ENCODE measurements around the gene HS3ST1.

The HS3ST1 gene

DNA sequence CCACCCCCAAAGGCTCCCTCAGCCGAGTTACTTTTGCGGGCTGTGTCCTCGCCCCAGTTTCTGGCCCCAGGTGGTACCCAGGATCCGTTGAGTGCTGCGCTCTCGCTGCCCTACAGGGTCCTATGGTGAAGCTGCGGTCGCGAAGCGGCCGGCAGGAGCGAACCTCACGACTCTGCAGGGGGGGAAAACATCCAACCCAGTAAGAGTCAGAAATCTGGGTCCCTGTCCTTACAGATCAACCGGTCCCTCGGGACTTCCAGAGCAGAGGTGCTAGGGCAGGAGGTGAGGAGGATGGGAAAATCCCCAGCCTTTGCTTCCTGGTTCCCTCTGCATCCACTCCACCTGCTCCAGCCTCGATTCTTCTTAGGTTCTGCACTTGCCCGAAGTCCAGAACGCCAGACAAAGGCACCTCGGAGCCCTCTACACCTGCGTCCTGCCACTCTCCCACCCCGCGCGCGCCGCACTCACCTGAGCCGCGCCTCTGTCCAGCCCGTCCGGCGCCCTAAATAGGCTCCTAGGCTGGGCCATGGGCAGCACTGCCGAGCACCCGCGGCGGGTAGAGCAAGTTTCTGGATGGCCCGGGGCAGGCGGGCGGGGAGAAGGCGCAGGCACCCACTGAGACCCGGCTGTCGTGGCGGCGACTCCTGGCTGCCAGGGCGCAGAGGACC lies at the start of gene HS3ST1:
TSS of gene HS3ST1 (minus strand) at position 664 of the 668 bp plus-strand sequence. CDS start 28,889 bp downstream, outside the sequence.
- DNase-seq: peak in 1 of 2 experiments; percentile 11

DNA sequence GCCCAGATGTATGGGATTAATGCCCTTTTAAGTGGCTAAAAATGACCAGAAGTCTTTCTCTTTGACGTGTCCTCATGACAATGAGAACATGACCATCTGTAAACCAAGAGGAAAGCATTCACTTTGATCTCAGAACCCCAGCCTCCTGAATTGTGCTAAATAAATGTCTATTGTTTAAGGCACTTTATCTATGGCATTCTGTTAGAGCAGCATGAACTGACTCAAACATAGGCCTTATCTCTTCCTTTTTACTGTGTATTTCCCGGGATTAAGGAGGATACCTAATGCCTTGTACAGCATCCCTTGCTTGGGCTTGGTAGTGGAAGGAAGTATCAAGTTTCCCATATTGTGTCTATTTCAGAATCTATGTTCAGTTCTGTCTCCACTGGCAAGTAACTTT lies 47.2 kb upstream of the HS3ST1 start:
- no peak for DNase-seq

DNA sequence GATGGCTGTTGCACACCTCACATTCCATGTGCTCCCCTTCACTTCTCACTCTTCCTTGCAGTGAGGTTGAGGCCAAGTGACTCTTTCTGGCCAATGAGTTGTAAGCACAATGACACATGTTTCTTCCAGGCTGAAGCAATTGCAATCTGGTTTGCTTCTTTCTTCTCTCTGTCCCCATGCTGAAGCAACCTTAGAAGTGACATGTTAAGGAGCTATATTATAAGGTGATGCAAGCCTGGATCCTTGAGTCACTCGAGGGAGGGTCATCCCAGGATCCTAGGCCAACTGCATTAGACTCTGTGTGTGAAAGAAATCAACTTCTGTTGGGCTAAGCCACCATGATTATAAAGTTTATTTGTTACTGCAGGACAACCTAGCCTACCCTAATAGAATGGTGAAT lies 45.5 kb upstream of the HS3ST1 start:
- no peak for DNase-seq

DNA sequence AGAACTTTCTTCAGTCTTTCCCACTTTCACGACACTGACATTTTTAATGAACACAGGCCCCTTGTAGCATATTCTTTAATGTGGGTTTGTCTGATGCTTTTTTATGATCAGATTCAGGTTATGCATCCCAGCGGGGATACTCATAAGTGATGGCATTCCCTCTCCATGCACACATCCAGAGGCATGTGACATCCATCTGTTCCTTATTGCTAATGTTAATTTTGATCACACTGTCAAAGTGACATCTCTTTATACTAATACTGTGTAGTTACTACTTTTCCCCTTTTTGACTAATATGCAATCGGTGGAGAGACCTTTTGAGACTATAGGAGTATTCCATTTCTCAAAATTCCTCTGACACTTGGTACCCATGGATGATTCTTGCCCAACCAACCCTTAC lies 43.8 kb upstream of the HS3ST1 start:
- no peak for DNase-seq

DNA sequence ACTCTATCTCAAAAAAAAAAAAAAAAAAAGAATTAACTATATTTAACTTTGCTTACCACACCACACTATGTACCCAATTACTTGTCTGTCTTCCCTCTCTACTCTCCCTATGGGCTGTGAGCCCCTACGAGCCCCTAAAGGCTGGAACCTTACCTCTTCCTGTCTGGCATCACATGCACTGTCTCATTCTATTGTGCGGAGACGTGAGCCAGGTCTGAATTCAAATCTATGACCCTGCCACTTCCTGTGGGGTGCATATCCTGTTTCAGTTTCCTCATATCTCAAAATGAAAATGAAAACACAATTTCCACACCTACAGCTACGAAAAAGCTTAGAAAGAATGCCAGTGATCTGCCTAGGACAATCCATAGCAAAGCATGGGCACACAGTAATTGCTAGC lies 42.9 kb upstream of the HS3ST1 start:
- peak; percentile 22 to 69 for DNase-seq

DNA sequence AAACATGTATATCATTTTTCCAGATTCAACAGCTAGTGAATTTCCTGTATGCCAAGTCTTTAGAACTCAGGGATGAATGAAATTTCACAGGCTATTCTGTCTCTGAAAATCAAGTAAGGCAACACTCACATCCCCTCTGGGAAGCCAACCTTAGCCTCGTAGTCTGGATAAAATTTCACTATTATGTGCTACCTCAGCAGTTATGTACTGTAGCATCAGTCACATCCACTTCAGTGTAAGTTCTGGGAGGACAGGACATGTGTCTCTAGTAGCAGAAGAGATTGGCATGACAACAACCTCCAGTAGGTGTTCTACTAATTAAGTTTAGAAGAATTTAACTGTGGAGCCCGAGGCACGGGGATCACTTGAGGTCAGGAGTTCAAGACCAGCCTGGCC lies 42.4 kb upstream of the HS3ST1 start:
- no peak for DNase-seq

DNA sequence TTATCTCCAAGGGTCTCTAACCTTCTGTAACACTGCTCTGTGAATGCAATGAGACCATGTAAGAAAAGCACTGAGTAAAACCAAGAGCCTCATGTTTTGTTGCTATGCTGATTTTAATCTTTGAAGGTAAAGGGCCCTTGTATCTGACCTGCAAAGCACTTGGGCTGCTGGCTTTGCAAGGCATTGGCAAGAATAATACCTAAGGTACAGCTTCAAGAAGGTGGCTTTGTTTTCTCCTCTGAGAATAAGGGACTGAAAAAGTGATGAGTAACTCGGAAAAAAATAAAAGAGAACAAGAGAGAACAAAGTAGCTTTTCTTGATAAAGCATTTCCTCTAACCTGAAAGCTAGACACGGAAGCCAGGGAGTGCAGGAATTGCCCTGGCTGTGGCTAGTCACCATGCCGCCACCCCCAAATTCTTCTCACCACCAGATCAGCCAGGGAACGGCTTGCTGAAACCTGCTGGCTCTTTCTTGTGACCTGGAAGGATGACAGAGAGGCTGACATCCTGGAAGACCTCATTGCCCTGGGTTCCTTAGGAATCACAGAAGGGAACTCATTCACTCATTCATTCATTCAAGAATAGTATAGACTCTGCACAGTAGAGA lies 41.8 kb upstream of the HS3ST1 start:
- DNase-seq: peak; percentile 7 to 50

DNA sequence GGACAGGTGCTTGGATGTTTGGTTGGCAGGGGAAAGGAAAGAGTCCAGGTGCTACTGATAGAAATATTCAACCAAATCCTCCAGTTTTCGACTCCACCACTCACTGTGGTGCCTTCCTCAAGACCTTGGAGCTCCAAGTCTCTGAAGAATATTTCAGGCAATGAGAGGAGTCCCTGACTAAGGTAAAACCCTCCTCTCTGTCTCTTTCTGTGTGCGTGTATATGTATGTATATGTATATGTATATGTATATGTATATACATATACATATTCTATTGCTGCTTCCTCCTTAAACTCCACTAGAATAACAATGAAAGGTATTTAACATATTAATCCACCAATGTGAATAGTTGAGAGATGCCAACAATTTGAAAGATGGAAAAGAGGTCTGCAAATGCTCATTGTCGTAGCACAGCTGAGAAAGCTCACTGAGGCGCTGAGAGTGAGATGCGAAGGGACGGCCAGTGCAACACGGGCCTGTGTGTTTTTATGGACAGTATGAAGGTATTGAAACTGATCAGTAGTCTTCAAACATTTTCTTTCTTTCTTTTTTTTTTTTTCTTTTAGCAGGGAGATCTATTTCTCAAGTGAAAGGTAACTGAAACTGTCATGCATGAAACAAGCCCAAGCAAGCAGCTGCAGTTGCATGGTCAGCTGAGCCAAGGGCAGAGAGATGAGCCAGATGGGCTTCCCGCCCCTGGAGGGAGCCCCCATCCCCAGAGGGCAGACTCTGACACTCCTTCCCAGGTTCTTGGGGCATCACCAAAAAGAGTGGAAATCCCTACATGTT lies 41.1 kb upstream of the HS3ST1 start:
- no peak for DNase-seq

DNA sequence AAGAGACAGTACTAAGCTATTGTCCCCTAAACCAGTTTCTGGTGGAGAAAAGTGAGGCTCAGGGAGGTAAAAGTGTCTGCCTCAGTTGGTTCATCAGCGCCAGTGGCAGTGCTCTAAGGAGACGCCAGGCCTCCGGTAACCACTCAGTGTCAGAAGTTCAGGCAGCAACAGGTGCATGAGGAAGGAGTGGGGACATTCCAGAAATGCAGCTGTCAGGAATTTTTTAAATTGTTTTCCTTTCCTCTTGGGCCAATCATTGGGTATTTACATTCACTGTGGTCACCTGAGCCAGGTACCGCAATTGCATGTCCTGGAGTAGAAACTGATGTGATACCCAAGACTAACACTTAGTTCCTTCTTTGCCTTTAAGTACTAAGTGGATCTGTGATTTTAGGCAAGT lies 40.2 kb upstream of the HS3ST1 start:
- no peak for DNase-seq

DNA sequence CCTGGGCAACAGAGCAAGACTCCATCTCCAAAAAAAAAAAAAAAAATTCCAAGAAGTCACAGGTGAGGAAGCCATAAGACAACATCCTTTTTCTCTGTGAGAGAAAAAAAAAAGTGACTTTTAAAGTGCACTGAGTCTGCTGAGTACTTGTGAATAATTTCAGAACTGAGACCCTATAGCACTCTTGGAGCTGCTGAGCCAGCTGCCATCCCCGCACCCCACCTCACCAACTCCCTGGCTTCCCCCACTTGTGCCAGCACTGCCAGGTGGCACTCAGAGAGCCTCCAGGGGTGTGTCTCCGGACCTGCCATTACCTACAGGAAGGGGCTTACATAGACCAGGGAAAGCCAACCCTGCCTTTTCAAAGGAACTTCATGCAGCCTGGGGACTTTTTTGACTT lies 39.2 kb upstream of the HS3ST1 start:
- DNase-seq: no peak

DNA sequence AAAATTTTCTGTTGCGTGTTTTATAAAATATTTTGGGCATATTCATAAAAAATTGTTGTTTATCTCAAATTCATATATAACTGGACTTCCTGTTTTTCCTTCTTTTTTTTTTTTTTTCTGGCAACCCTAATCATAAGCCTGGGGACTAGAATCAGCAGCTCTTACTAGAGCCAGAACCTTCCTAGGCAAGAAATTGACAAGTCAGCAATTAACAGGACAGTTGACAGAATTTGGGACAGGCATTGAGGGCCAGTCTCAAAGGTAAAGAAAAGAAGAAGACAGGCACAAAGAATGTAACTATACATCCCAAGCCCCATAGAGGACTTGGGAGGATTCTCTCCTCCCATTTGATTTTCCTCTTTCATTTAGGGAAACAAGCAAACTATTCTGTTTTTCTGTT lies 35.0 kb upstream of the HS3ST1 start:
- DNase-seq: no peak

DNA sequence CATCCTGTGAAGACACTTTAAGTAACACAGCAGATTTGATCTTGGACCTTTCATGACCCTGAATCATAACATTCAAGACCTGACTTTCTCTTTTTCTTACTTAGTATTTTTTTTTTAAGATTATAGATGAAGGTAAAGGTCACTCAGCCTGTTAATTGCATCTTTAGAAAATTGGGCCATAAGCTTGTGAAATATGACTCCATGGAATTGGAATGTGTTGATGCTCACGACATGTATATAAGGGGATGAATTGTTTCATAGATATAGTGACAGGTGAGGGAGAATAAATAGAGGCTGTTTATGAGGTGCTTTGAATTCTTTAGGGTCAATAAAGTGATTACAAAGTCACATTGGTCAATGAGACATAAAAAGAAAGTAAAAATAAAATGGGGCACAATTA lies 27.7 kb upstream of the HS3ST1 start:
- no peak for DNase-seq

DNA sequence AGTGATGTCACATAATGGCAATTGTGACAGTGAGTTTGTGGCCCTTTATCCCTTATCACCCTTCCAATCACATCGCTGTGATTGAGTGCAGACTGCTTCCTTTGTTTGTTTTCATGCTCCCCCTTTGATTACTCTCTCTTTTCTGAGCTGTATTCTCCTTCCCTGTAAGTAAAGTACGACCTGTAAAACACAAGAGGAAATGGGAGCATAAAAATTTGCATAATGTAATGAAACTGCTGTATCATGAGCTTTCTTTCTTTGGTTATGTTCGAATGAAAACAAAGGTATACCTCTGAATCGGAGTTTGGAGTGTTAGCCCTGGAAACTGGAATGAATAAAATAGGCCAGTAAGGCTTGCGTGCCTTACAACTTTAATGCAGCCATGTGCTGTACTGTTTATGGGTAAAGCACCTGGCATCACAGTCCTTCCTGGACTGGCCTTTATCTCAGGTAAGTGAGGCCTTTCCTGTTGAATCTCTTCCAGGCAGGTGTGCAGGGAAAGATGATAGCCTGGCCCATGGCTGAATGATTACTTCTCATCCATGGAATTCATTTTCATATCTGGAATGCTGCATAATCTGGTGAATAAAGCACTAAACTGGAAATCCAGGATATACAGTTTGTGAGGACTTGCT lies 26.6 kb upstream of the HS3ST1 start:
- no peak for DNase-seq

DNA sequence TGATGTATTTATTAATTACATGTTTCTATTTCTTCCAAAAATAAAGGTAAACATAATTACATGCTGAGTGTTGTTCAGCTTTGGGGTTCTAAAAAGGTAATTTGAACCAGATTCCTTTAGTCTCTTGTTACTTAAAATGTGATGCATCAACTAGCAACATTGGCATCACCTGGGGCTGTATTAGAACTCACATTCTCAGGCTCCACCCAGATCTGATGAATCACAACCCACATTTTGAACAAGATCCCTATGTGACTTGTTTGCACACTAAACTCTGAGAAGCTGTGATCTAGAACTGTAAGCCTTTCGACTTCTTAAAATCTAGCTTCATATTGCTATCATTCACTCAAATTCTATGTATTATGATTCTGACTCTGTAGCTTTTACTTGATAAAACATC lies 23.0 kb upstream of the HS3ST1 start:
- DNase-seq: no peak

DNA sequence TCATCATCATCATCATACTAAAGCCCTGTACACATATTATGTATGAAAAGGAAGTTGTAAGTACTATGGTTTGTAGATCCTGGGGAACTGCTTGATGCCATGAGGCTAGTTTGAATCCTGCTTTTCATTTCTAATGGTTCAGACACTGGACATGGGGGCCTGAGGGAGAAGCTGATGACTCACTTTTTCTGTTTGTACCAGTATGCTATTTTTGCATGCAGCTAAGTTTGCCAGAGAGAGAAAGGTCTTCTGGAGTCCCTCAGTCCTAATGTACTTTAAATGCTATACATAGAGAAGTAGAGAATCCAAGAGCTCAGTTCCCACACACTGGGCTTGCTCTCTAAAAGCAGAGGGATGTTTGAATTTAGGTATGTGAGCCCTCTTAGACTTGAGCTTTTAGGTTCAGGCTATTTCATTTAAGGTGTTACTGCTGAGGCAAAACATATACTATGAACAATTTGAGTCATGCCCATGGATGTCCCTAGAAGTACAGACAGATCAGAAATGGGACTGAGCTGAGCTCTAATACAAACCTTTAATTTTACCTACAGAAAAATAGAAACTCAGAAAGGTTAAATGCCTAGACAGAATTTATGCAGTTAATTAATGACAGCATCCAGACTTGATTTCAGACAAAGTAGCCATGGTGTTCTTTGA lies 17.6 kb upstream of the HS3ST1 start:
- no peak for DNase-seq

DNA sequence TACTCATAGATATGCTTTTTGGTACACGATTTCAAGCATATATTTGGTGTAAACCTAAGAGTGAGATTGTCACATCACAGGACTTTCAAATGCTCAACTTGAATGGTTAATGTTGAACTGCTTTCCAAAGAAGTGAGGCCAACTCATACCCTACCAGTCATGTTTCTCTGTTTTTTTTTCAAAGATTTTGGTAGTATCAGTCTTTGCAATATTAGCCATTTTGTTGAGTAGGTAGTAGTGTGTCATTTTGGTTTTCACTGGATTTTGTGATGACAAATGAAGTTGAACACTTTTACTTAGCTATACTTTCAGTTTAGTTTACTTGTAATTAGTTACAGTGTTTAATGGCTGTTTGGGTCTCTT lies 12.5 kb upstream of the HS3ST1 start:
- DNase-seq: no peak

DNA sequence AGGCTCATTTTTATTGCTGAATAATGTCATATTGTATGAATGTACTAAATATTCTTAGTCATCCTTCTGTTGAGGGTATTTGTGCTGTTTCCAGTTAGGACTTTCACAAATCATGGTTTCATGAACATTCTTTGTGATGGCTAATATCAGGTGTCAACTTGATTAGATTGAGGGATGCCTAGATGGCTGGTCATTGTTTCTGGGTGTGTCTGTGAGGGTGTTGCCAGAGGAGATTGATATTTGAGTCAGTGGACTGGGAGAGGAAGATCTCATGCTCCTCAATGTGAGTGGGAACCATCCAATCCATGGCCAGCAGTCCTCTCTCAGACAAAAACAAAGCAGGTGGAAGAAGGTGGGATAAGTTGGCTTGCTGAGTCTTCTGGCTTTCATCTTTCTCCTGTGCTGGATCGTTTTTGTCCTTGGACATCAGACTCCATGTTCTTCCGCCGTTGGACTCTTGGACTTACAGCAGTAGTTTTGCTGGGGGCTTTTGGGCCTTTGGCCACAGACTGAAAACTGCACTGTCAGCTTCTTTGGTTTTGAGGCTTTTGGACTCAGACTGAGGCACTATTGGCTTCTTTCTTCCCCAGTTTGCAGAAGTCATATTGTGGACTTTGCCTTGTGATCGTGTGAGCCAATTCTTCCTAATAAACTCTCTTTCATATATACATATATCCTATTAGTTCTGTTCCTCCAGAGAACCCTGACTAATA lies 11.9 kb upstream of the HS3ST1 start:
- no peak for DNase-seq

DNA sequence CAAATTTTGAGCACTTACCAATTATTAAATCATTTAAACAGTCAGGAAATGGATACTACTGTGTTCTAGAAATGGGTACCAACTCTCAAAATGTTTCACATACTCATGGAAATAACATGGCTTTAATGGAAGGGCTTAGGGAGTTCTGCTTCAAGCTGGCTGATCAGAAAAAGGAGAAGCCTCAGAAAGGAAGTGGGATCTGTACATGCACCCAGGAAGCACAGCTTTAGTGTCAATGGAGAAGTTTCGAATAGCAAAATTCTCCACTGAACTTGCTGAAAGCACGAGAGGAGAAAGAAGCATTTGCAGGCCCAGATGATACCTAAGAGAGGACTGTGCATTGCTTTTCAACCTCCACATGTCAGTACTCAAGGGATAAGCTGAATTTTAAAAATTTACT lies 11.1 kb upstream of the HS3ST1 start:
- DNase-seq: no peak

DNA sequence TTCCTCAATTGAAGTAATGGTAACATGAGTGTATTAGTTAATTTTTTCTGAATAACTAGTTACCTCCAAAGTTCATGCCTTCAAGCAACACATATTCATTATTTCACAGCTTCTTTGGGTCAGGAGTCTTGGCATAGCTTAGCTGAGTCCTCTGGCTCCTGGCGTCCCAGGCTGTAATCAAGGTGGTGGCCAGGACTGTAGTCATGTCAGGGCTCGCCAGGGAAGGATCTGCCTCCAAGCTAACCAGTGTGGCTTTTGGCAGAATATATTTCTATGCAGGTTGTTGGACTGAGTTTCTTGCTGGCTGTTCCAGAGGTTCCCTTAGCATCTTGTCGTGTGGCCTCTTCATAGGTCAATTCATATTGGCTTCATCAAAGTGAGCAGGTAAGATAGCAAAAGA lies 10.0 kb upstream of the HS3ST1 start:
- DNase-seq: no peak

DNA sequence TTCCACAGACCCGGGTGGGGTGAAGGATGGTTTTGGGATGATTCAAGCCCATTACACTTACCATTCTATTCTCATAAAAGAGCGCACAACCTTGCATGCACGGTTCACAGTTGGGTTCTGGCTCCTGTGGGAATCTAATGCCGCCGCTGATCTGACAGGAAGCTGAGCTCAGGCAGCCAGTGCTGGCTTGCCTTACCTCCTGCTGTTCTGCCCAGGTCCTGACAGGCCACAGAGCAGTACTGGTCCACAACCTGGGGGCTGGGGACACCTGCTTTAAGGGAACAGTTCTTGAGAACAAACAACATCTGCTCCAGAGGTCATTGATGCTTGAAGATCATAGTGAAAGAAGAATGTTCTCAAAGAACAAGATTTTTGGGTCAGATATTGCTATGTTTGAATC lies 8.0 kb upstream of the HS3ST1 start:
- DNase-seq: no peak

DNA sequence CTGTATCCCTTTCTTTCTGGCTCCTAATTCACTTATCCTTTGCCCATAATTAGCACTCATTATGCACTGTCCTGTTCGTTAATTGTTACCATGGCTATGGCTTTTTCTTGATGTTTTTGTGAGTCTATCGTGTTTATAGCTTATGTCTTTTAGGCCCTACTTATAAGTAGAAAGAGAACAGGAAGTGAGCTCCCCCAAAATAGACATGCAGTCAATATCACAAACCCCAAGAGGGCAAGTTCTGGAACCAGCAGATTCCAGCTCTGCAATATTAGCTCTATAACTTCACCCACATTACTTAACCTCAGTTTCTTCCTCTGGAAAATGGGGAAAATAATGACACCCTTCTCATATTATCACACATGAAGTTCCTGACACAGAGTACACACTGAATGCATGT lies 7.4 kb upstream of the HS3ST1 start:
- no peak for DNase-seq

DNA sequence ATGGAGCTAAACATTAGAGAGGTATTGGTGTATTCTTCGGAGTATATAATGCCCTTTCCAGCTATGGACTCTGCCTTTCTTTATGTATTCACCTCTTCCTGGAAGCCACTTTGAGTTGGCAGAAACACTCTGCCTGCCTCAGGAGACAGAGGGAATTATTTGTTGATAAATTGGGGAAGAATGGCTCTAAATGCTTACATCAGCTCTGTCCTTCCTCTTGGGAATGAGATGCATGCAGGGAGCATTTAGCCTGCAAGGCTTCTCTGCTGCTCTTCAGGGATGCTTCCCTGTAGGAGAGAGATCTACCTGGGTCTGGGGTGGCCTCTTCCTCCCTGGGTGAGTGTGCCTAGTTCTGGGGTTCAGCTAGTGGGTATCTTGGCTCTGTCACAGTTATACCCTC lies 6.9 kb upstream of the HS3ST1 start:
- no peak for DNase-seq

DNA sequence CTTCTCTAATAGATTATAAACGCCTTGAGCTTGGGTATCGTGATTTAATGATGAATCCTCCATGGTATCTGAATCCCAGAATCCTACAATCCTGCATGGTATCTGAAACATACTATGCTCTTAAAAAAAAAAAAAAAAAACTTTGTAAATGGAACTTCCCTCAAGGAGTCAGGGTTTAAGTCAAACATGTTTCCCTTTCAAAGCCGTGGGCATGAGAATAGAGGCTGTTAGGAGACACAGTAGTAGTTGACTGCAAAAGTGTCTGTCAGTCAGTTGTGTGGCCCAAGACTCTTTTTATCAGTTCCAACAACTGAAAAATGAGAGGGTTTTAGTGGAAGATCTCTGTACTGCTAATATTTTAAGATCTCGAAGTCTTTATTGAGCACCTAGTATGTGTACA lies 2.4 kb upstream of the HS3ST1 start:
- no peak for DNase-seq

All from stimulated activated CD4-positive, alpha-beta T cell treated with anti-CD3 and anti-CD28 coated beads, Interleukin-4, amount 100 ng/mL, for 4 hours (primary cell).